Lower leg skin (tissue), 3 donors: ENCODE results near the gene PTTG1IP.

Experiments
- POLR2A ChIP-seq, 2 donors: fragments of 450-650 bp; IDR thresholded peaks; one replicate each; pipeline ENCODE4 v1.6.1; 2016 to 2017; ENCODE audit warnings: antibody characterized with exemption in 2 of 2, mild to moderate bottlenecking in 1 of 2, moderate library complexity in 1 of 2
- TF ChIP-seq, protein P1 (sequence below), 3 donors: fragments of 450-650 bp; IDR thresholded peaks; one replicate each; pipeline ENCODE4 v1.5.1; 2016; ENCODE audit warnings: antibody characterized with exemption in 3 of 3, mild to moderate bottlenecking in 3 of 3, moderate library complexity in 2 of 3

- TF ChIP-seq, protein P1, sequence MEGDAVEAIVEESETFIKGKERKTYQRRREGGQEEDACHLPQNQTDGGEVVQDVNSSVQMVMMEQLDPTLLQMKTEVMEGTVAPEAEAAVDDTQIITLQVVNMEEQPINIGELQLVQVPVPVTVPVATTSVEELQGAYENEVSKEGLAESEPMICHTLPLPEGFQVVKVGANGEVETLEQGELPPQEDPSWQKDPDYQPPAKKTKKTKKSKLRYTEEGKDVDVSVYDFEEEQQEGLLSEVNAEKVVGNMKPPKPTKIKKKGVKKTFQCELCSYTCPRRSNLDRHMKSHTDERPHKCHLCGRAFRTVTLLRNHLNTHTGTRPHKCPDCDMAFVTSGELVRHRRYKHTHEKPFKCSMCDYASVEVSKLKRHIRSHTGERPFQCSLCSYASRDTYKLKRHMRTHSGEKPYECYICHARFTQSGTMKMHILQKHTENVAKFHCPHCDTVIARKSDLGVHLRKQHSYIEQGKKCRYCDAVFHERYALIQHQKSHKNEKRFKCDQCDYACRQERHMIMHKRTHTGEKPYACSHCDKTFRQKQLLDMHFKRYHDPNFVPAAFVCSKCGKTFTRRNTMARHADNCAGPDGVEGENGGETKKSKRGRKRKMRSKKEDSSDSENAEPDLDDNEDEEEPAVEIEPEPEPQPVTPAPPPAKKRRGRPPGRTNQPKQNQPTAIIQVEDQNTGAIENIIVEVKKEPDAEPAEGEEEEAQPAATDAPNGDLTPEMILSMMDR (IDR thresholded peaks at IDR 0.05): no peak
- TF ChIP-seq POLR2A (IDR thresholded peaks at IDR 0.05): no peak
These were observed 69.8 kb downstream of the PTTG1IP start for GRCh38 chr21:44803651-44804050.
